WI38 (cell line): ENCODE results near the gene TRIO.

Experiments
- H3K4me3 ChIP-seq: 2 replicates; pipeline ENCODE4 v1.5.1; 2011; ENCODE audit warnings: low read depth, mild to moderate bottlenecking, control low read depth, low read length
- CTCF ChIP-seq: IDR thresholded peaks from 2 replicates; pipeline ENCODE4 v1.5.1; 2012; ENCODE audit warnings: low read depth, mild to moderate bottlenecking, control low read depth, low read length

Gene TRIO

GRCh38 chr5:14440582-14441431 is 297.7 kb downstream of the TRIO start:
- peak overlapping the region; percentile 27 for H3K4me3 ChIP-seq
- no peak for TF ChIP-seq CTCF

GRCh38 chr5:14441641-14442040 is 298.5 kb downstream of the TRIO start:
- TF ChIP-seq CTCF: no peak
- H3K4me3 ChIP-seq: no peak overlapping the region

GRCh38 chr5:14442536-14442935 is 299.4 kb downstream of the TRIO start:
- no peak for TF ChIP-seq CTCF
- no peak overlapping the region for H3K4me3 ChIP-seq

- TF ChIP-seq CTCF: no peak
- H3K4me3 ChIP-seq: no peak overlapping the region
Observed at GRCh38 chr5:14443671-14444093, 300.5 kb downstream of the TRIO start.

GRCh38 chr5:14444161-14444560 is 301.0 kb downstream of the TRIO start:
- H3K4me3 ChIP-seq: no peak overlapping the region
- TF ChIP-seq CTCF: no peak

- no peak for TF ChIP-seq CTCF
Observed at GRCh38 chr5:14445013-14445412, 301.9 kb downstream of the TRIO start.

GRCh38 chr5:14445576-14446290 is 302.6 kb downstream of the TRIO start:
- no peak for TF ChIP-seq CTCF
- no peak overlapping the region for H3K4me3 ChIP-seq

More at GRCh38 chr5:14445013-14445412, 301.9 kb downstream of the TRIO start:
- H3K4me3 ChIP-seq: no peak overlapping the region
